Femur (tissue), 1 donor: ENCODE data around the gene MAPK9.

Experiments
- DNase-seq: peaks from one replicate; pipeline ENCODE4 v3.0.0-alpha.2; 2017

MAPK9 gene

GRCh38 chr5:180291234-180291940 lies 496 bp downstream of the MAPK9 start:
- DNase-seq = no peak

GRCh38 chr5:180290568-180291233 lies 1.2 kb downstream of the MAPK9 start:
- no peak for DNase-seq

DNA sequence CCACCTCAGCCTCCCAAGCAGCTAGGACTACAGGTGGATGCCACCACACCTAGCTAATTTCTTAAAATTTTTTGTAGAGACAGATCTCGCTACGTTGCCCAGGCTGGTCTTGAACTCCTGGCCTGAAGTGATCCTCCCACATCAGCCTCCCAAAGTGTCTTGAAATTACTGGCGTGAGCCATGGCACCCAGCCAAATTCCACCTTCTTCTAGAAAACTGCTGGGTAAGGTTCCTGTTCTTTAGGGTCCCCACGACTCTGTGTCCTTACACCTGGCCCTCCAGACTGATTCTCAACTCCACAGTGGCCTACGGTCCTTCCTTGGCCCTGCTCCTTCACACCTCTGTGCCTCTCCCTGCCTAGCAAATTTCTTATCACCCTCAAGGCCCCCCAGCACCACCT lies 1.9 kb downstream of the MAPK9 start:
- no peak for DNase-seq

- no peak for DNase-seq
Observed at GRCh38 chr5:180289433-180289832, 2.5 kb downstream of the MAPK9 start.

DNA sequence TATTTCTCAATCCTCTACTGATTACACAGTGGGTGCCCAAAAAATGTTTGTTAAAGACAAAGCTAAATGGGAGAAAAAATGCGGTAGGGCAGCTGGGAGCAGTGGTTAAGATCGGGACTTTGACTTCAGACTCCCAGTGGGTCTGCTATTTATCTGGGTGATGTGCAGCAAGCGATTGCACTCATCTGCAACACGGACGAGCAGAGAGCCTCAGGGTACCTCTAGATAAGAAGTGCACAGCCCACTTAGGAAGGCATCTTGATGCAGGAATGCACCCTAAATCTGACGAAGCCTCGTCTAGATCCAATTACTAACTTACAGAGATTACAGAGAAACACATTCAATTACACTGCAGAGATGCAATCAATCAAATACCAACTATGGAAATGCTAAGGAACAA lies 4.0 kb downstream of the MAPK9 start:
- no peak for DNase-seq

- DNase-seq = no peak
Observed at GRCh38 chr5:180287404-180287803, 4.5 kb downstream of the MAPK9 start.

GRCh38 chr5:180284149-180284548 lies 7.7 kb downstream of the MAPK9 start:
- no peak for DNase-seq

GRCh38 chr5:180283026-180283615 lies 8.8 kb downstream of the MAPK9 start:
- DNase-seq = no peak

GRCh38 chr5:180282281-180282680 lies 9.6 kb downstream of the MAPK9 start:
- no peak for DNase-seq

GRCh38 chr5:180281706-180282105 lies 10.2 kb downstream of the MAPK9 start:
- no peak for DNase-seq

- DNase-seq = no peak
Observed at GRCh38 chr5:180274695-180275094, 17.2 kb downstream of the MAPK9 start.

DNA sequence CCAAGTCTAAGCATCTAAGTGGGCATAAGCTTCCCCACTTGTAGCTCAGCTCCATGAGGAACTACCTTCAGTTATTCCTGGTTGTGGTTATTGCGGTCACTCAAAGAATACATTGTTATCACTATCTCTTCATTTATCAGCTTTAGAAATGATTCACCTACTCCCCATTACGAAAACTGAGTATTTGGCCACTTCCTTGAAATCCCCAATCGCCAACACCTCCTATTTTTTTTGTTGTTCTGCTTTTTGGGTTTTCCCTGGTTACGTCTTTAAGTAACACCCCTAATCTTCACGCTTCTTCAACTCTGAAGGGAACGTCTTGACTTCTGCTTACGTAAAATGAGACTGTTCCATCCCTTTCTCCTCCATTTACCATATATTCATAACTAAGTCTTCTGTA lies 20.7 kb downstream of the MAPK9 start:
- no peak for DNase-seq

GRCh38 chr5:180259260-180259611 lies 32.6 kb downstream of the MAPK9 start:
- no peak for DNase-seq

DNA sequence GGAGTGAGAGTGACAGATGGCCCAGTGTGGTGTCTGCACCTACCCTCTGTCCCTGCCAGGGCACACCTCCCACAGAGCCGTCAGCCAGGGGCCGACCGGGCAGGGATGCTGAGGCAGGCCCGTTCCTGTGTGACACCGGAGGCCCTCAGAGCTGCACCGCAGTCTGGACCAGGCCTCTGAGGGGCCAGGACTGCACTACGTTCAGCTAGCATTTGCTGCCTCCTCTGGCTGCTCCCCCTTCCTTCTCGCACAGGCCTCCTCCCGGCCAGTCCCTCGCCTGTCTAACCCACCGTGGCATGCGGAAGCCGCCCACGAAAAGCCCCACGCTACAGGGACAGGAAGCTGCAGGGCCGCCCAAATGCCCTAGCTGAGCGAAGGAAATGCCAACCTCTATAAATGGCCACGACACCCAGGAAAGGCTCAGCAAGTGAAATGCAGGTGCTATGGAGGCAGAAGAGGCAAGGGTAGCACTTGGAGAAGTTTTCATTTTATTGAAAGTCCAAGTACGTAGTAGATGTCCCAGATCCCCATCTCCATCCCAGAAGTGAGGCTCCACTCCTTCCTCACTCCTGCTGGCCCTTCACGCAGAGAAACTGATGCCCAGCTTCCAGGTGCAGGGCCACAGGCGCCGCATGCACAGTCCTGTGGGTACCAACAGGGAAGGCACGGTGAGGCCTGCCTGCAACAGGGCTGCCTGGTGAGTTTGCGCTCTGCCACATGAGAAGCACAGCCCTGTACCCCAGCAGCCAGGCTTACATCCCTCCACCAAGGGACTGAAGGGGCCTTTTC lies 38.7 kb downstream of the MAPK9 start:
- no peak for DNase-seq

GRCh38 chr5:180251887-180252286 lies 40.0 kb downstream of the MAPK9 start:
- DNase-seq = no peak

- DNase-seq = no peak
Observed at GRCh38 chr5:180251141-180251540, 40.7 kb downstream of the MAPK9 start.

GRCh38 chr5:180250329-180250728 lies 41.6 kb downstream of the MAPK9 start:
- DNase-seq = no peak

- DNase-seq = peak; percentile 29
Observed at GRCh38 chr5:180241600-180241999, 50.3 kb downstream of the MAPK9 start.

DNA sequence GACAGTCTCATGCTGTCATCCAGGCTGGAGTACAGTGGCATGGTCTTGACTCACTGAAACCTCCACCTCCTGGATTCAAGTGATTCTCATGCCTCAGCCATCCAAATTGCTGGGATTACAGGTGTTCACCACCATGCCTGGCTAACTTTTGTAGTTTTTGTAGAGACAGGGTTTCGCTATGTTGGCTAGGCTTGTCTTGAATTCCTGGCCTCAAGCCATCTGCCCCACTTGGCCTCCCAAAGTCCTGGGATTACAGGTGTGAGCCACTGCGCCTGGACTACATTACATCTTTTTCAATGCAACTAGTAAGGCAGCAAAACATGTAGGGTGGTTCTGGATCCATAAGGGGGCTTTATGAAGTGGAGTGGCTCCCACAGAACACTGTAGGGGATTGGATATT lies 53.3 kb downstream of the MAPK9 start:
- DNase-seq = no peak

DNA sequence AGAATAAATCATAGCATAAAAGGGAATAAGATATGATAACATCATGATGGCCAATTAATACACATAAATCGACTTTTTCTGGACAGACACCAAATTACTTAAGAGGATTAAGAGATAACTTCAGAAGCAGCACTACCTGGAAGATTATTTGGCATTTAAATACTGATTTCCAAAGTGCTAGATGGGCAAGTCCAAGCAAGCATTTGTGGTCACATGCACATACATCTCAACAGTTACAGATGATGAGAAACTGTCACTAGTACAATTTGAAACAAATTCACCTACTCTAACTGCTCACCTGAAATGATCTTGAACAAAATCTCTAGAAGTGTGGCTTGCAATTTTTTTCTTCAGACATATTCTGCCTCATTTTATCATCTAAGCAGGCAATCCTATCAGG lies 56.0 kb downstream of the MAPK9 start:
- no peak for DNase-seq

DNA sequence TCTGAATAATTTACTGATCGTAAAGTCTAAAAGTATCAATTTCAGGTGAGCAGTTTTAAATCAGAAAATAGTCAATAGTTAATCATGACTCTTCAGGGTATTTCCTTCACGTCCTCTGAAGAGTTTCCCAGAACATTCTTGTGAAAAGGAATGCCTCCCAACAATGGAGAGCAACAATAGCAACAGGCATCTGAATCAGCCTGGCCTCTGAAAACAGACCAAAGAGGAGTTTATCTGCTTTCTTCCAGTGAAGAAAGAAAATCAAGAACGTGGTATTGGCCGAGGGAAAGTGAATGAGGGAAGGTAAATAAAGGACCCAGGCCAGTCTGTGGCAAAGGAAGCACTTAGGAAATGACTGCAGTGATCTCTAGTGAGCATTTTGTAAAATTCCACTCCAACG lies 56.8 kb downstream of the MAPK9 start:
- no peak for DNase-seq

DNA sequence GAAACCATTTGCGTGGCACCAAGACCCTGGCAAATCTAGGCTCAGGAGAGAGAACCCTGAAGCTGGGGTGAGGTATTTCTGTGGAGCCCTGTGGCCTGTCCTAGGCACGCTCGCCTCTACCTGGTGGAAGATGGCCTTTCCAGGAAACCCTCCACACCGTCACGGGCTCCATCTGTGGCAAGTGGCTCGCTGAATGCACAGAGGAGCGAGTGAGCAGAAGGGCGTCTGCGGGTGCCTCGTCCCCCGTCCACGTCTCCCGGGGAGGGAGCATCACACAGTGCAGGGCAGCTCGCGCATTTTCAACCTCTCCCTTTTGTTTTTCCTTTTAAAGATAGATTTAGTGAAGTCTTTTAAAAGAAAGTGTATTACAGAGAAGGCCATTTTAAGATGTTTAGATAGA lies 57.6 kb downstream of the MAPK9 start:
- no peak for DNase-seq

GRCh38 chr5:180233729-180234128 lies 58.2 kb downstream of the MAPK9 start:
- no peak for DNase-seq

DNA sequence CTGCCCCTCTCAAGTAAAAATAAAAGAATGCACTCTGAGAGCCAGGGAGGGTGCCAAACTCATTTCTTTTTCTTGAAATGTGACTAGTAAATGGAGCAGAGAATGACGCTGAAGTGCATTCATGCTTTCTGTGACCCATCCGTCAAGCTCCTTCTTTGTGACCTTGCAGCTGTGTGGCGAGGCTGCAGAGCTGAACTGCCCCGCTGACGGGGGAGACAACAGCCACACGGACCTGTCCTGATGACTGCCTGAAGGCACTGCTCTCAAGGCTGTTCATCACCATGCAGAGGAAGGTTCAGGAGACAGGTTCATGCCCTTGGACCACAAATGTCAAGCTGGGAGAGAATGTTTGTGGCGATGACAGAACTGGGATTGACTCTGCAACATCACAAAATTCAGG lies 61.9 kb downstream of the MAPK9 start:
- DNase-seq = no peak
